Tibial artery (tissue), 4 donors: ENCODE results near the gene PIEZO2.
"Not testable (repeated sequence)": the region's sequence is repeated elsewhere in the genome, so short reads cannot be mapped to it uniquely, and the experiment has no call there.

Experiments used
- DNase-seq, 2 donors: peaks; one replicate each; pipeline ENCODE4 v3.0.0-alpha.2; 2019
- H3K27ac ChIP-seq, 2 donors: fragments of 200-600 bp; sonication (generic) in 1 of 2; 1 replicate in 1 of 2; 2 replicates in 1 of 2; pipeline ENCODE4 v1.5.1; 2018 to 2019; ENCODE audit warnings: mild to moderate bottlenecking in 1 of 2
- H3K27me3 ChIP-seq, 2 donors: fragments of 200-600 bp; sonication (generic) in 1 of 2; one replicate each; pipeline versions ENCODE4 v1.5.1 to v1.6.0; 2016 to 2019
- H3K36me3 ChIP-seq, 3 donors: fragments of 200-600 bp; sonication (generic) in 2 of 3; one replicate each; pipeline ENCODE4 v1.5.1; 2016 to 2019; ENCODE audit warnings: mild to moderate bottlenecking in 2 of 3
- H3K4me1 ChIP-seq, 4 donors: fragments of 200-600 bp; sonication (generic) in 2 of 4; 1 replicate in 3 of 4; 2 replicates in 1 of 4; pipeline ENCODE4 v1.5.1; 2016 to 2019
- H3K4me3 ChIP-seq, 2 donors: fragments of 200-600 bp; sonication (generic) in 1 of 2; 1 replicate in 1 of 2; 2 replicates in 1 of 2; pipeline ENCODE4 v1.5.1; 2018 to 2019; ENCODE audit warnings: mild to moderate bottlenecking in 2 of 2
- H3K9me3 ChIP-seq, 3 donors: fragments of 200-600 bp; sonication (generic) in 1 of 3; one replicate each; pipeline ENCODE4 v1.5.1; 2016 to 2019
- CTCF ChIP-seq, 2 experiments: fragments of 200-600 bp in 1 of 2; fragments of 450-650 bp in 1 of 2; IDR thresholded peaks; one replicate each; pipeline ENCODE4 v1.5.1; 2017 to 2019; ENCODE audit warnings: antibody characterized with exemption in 2 of 2, mild to moderate bottlenecking in 1 of 2, moderate library complexity in 1 of 2
- intact Hi-C: fragments of 100-400 bp; cut with DNase I; formaldehyde crosslinking; loops from one replicate; pipeline ENCODE4 v1.15.0; 2023; ENCODE audit warnings: low total_unique reads

Gene PIEZO2

GRCh38 chr18:11145413-11146191 lies 3.8 kb downstream of the PIEZO2 start:
- no peaks in the 10 kb centered on the region for H3K9me3 ChIP-seq
- H3K27me3 ChIP-seq: peaks cover 0 to 31% of the 10 kb centered on the region in 2 donors
- no peaks in the 10 kb centered on the region for H3K36me3 ChIP-seq
- intact Hi-C loops: loop anchor here (10.0 kb wide), 2 partner anchors 69 to 291 kb away; no protein-coding TSS in a partner anchor
- no peak overlapping the region for H3K4me3 ChIP-seq
- no peak for TF ChIP-seq CTCF (IDR thresholded peaks at IDR 0.05)
- H3K27ac ChIP-seq: no peak overlapping the region
- no peak for DNase-seq
- H3K4me1 ChIP-seq: peaks cover 0 to 21% (median 20%) of the 10 kb centered on the region in 4 donors

GRCh38 chr18:11137400-11137799 lies 12.0 kb downstream of the PIEZO2 start:
- intact Hi-C loops: no loop called here
- H3K36me3 ChIP-seq: no peaks in the 10 kb centered on the region
- H3K9me3 ChIP-seq: no peaks in the 10 kb centered on the region
- H3K27ac ChIP-seq: no peak overlapping the region
- no peaks in the 10 kb centered on the region for H3K27me3 ChIP-seq
- DNase-seq: no peak
- H3K4me3 ChIP-seq: no peak overlapping the region
- no peak for TF ChIP-seq CTCF (IDR thresholded peaks at IDR 0.05)
- H3K4me1 ChIP-seq: peaks cover 0 to 16% (median 0%) of the 10 kb centered on the region in 4 donors

GRCh38 chr18:11136241-11136640 lies 13.1 kb downstream of the PIEZO2 start:
- Histone ChIP-seq H3K27ac (no peak overlapping the region), H3K9me3 (no peaks in the 10 kb centered on the region), H3K4me3 (no peak overlapping the region), H3K4me1 (peaks cover 0 to 16% (median 0%) of the 10 kb centered on the region in 4 donors), H3K36me3 (no peaks in the 10 kb centered on the region), H3K27me3 (no peaks in the 10 kb centered on the region)
- TF ChIP-seq CTCF (IDR thresholded peaks at IDR 0.05): no peak
- no peak for DNase-seq
- intact Hi-C loops: no loop called here

- Histone ChIP-seq H3K4me1 (peaks cover 0 to 16% (median 0%) of the 10 kb centered on the region in 4 donors), H3K27me3 (no peaks in the 10 kb centered on the region), H3K36me3 (no peaks in the 10 kb centered on the region), H3K4me3 (no peak overlapping the region), H3K9me3 (no peaks in the 10 kb centered on the region), H3K27ac (no peak overlapping the region)
- intact Hi-C loops: no loop called here
- TF ChIP-seq CTCF (IDR thresholded peaks at IDR 0.05): no peak
- no peak for DNase-seq
Measured at GRCh38 chr18:11134940-11135339, 14.4 kb downstream of the PIEZO2 start.

- H3K27me3 ChIP-seq, H3K4me1 ChIP-seq, DNase-seq, H3K27ac ChIP-seq, H3K36me3 ChIP-seq, H3K4me3 ChIP-seq, intact Hi-C loops: not testable (repeated sequence)
- H3K9me3 ChIP-seq: peaks cover 0 to 12% (median 8%) of the 10 kb centered on the region in 3 donors
Measured at GRCh38 chr18:11129059-11129458, 20.3 kb downstream of the PIEZO2 start.

- no peak for TF ChIP-seq CTCF (IDR thresholded peaks at IDR 0.05)
- intact Hi-C loops: no loop called here
- Histone ChIP-seq H3K9me3 (peaks cover 0 to 12% (median 8%) of the 10 kb centered on the region in 3 donors), H3K36me3 (peaks cover 0 to 9% (median 0%) of the 10 kb centered on the region in 3 donors), H3K27ac (no peak overlapping the region), H3K4me1 (no peaks in the 10 kb centered on the region), H3K27me3 (no peaks in the 10 kb centered on the region), H3K4me3 (no peak overlapping the region)
- no peak for DNase-seq
Measured at GRCh38 chr18:11125492-11126315, 23.7 kb downstream of the PIEZO2 start.
